KOPT-K1 (cell line): Measurements from ENCODE around the gene RCBTB2.
"Not testable (repeated sequence)": the region's sequence is repeated elsewhere in the genome, so short reads cannot be mapped to it uniquely, and the experiment has no call there.

Source experiments
- H3K27ac ChIP-seq: fragments of 200-600 bp; sonication (generic); 2 replicates; pipeline ENCODE4 v1.5.1; 2016; ENCODE audit warnings: antibody characterized with exemption, mild to moderate bottlenecking, low read depth, low read length; ENCODE audit not compliant: poor library complexity, severe bottlenecking
- H3K36me3 ChIP-seq: fragments of 200-600 bp; sonication (generic); 2 replicates; pipeline ENCODE4 v1.5.1; 2017; ENCODE audit warnings: antibody characterized with exemption, mild to moderate bottlenecking, low read length, moderate library complexity; ENCODE audit not compliant: insufficient read depth
- H3K9me3 ChIP-seq: fragments of 200-600 bp; sonication (generic); 2 replicates; pipeline ENCODE4 v1.5.1; 2017; ENCODE audit warnings: antibody characterized with exemption, low read length, mild to moderate bottlenecking; ENCODE audit not compliant: insufficient read depth, poor library complexity, severe bottlenecking

Gene RCBTB2

GRCh38 chr13:48532506-48533499 lies at the start of gene RCBTB2:
RCBTB2 (minus strand) TSS chr13:48533080; CDS start chr13:48521939, 11,141 bp downstream.
- H3K27ac ChIP-seq: peak within 1 kb of the TSS; percentile 100
- H3K36me3 ChIP-seq: no peaks in the 10 kb centered on the region

GRCh38 chr13:48582084-48582483 lies 49.2 kb upstream of the RCBTB2 start:
- Histone ChIP-seq H3K27ac (peak overlapping the region; percentile 98), H3K36me3 (no peaks in the 10 kb centered on the region), H3K9me3 (no peaks in the 10 kb centered on the region)

More at GRCh38 chr13:48532506-48533499, at the start of gene RCBTB2:
- H3K9me3 ChIP-seq: peaks cover 23% of the 10 kb centered on the region

- Histone ChIP-seq H3K36me3 (no peaks in the 10 kb centered on the region), H3K27ac (peak overlapping the region; percentile 98), H3K9me3 (no peaks in the 10 kb centered on the region)
Measured at GRCh38 chr13:48580896-48581295, 48.0 kb upstream of the RCBTB2 start.

GRCh38 chr13:48580185-48580803 lies 47.4 kb upstream of the RCBTB2 start:
- Histone ChIP-seq H3K36me3 (no peaks in the 10 kb centered on the region), H3K9me3 (no peaks in the 10 kb centered on the region), H3K27ac (peak overlapping the region; percentile 98)

- H3K9me3 ChIP-seq, H3K36me3 ChIP-seq: not testable (repeated sequence)
- H3K27ac ChIP-seq: peak overlapping the region; percentile 98
Measured at GRCh38 chr13:48579919-48580180, 47.0 kb upstream of the RCBTB2 start.

- Histone ChIP-seq H3K27ac (peak overlapping the region; percentile 98), H3K36me3 (no peaks in the 10 kb centered on the region), H3K9me3 (no peaks in the 10 kb centered on the region)
Measured at GRCh38 chr13:48579165-48579918, 46.5 kb upstream of the RCBTB2 start.

GRCh38 chr13:48578516-48579164 lies 45.8 kb upstream of the RCBTB2 start:
- no peaks in the 10 kb centered on the region for H3K9me3 ChIP-seq
- peak overlapping the region; percentile 98 for H3K27ac ChIP-seq

GRCh38 chr13:48576448-48577010 lies 43.6 kb upstream of the RCBTB2 start:
- Histone ChIP-seq H3K27ac (peak overlapping the region; percentile 98), H3K36me3 (no peaks in the 10 kb centered on the region), H3K9me3 (no peaks in the 10 kb centered on the region)

More at GRCh38 chr13:48578516-48579164, 45.8 kb upstream of the RCBTB2 start:
- H3K36me3 ChIP-seq: no peaks in the 10 kb centered on the region

- Histone ChIP-seq H3K36me3 (no peaks in the 10 kb centered on the region), H3K9me3 (no peaks in the 10 kb centered on the region), H3K27ac (peak overlapping the region; percentile 98)
Measured at GRCh38 chr13:48575031-48575430, 42.2 kb upstream of the RCBTB2 start.

GRCh38 chr13:48574041-48574796 lies 41.3 kb upstream of the RCBTB2 start:
- H3K9me3 ChIP-seq: no peaks in the 10 kb centered on the region
- H3K27ac ChIP-seq: peak overlapping the region; percentile 98
- H3K36me3 ChIP-seq: no peaks in the 10 kb centered on the region

- H3K36me3 ChIP-seq: no peaks in the 10 kb centered on the region
- no peaks in the 10 kb centered on the region for H3K9me3 ChIP-seq
- H3K27ac ChIP-seq: peak overlapping the region; percentile 98
Measured at GRCh38 chr13:48573213-48574007, 40.5 kb upstream of the RCBTB2 start.

- Histone ChIP-seq H3K36me3 (no peaks in the 10 kb centered on the region), H3K27ac (peak overlapping the region; percentile 98), H3K9me3 (no peaks in the 10 kb centered on the region)
Measured at GRCh38 chr13:48571126-48571913, 38.4 kb upstream of the RCBTB2 start.
